NB4 (cell line): ENCODE measurements around the gene ARHGEF5.
"Not testable (repeated sequence)": the region's sequence is repeated elsewhere in the genome, so short reads cannot be mapped to it uniquely, and the experiment has no call there.

Source experiments
- DNase-seq: peaks from one replicate; pipeline ENCODE4 v3.0.0; 2010; ENCODE audit warnings: low read depth
- H3K4me3 ChIP-seq: one replicate; pipeline ENCODE4 v1.5.1; 2011; ENCODE audit warnings: mild to moderate bottlenecking, low read depth, low read length, moderate library complexity
- CTCF ChIP-seq: IDR thresholded peaks from one replicate; pipeline ENCODE4 v1.5.1; 2012; ENCODE audit warnings: low read depth, low read length
- MAX ChIP-seq: IDR thresholded peaks from 2 replicates; pipeline ENCODE4 v1.6.1; 2011; ENCODE audit warnings: low read depth, low read length
- MYC ChIP-seq: IDR thresholded peaks from 2 replicates; pipeline ENCODE4 v1.6.1; 2011; ENCODE audit warnings: low read depth, low read length
- POLR2A ChIP-seq: IDR thresholded peaks from 2 replicates; pipeline ENCODE4 v1.6.1; 2011; ENCODE audit warnings: mild to moderate bottlenecking; ENCODE audit not compliant: insufficient read length; ENCODE audit errors: extremely low read depth

Gene ARHGEF5

GRCh38 chr7:144407266-144407931 is 52.2 kb downstream of the ARHGEF5 start:
- TF ChIP-seq POLR2A (no peak), MYC (no peak), MAX (no peak), CTCF (no peak)
- no peak for DNase-seq
- no peak overlapping the region for H3K4me3 ChIP-seq

- DNase-seq = no peak
- TF ChIP-seq MYC = no peak
- TF ChIP-seq POLR2A = no peak
- TF ChIP-seq CTCF = no peak
- no peak for TF ChIP-seq MAX
- H3K4me3 ChIP-seq = no peak overlapping the region
Observed at GRCh38 chr7:144408121-144408520, 52.9 kb downstream of the ARHGEF5 start.

GRCh38 chr7:144410441-144410840 is 55.2 kb downstream of the ARHGEF5 start:
- no peak for DNase-seq
- no peak for TF ChIP-seq POLR2A
- H3K4me3 ChIP-seq = no peak overlapping the region

GRCh38 chr7:144414815-144415214 is 59.6 kb downstream of the ARHGEF5 start:
- no peak overlapping the region for H3K4me3 ChIP-seq
- no peak for TF ChIP-seq CTCF
- TF ChIP-seq POLR2A = no peak
- TF ChIP-seq MYC = no peak
- TF ChIP-seq MAX = no peak
- no peak for DNase-seq

GRCh38 chr7:144415858-144416257 is 60.7 kb downstream of the ARHGEF5 start:
- H3K4me3 ChIP-seq = no peak overlapping the region
- no peak for DNase-seq
- TF ChIP-seq MYC (no peak), POLR2A (no peak), MAX (no peak), CTCF (no peak)

GRCh38 chr7:144416341-144416740 is 61.1 kb downstream of the ARHGEF5 start:
- TF ChIP-seq MYC = no peak
- no peak for DNase-seq
- no peak overlapping the region for H3K4me3 ChIP-seq

- not testable (repeated sequence) for DNase-seq, H3K4me3 ChIP-seq
Observed at GRCh38 chr7:144418931-144419330, 63.7 kb downstream of the ARHGEF5 start.

GRCh38 chr7:144427539-144427938 is 72.3 kb downstream of the ARHGEF5 start:
- H3K4me3 ChIP-seq, DNase-seq: not testable (repeated sequence)
